ENCODE results near the gene HPS1. TPM values are rescaled to one million over a fixed set of nuclear protein-coding genes. Genes with fewer than 3 reads are reported as not detected.

HPS1 gene
- total RNA-seq, 1 experiment from 2014 or later = 47.4 TPM

GRCh38 chr10:98391065-98391464 is 55.7 kb downstream of the HPS1 start:
- Histone ChIP-seq H2BK15ac (ENCODE audit: low read depth, low read length) (no peak overlapping the region), H4K8ac (replicated peaks; ENCODE audit: insufficient read length, low read depth, low read length) (no peak overlapping the region), H4K5ac (ENCODE audit: insufficient read length, low read depth, low read length) (no peak overlapping the region), H3K56ac (ENCODE audit: insufficient read length, low read depth, low read length) (no peak overlapping the region), H3K79me1 (ENCODE audit: insufficient read depth, low read depth, low read length, poor library complexity, severe bottlenecking) (no peaks in the 10 kb centered on the region), H3K9me3 (ENCODE audit: control insufficient read depth, low read depth, low read length) (no peaks in the 10 kb centered on the region), H3K4me1 (ENCODE audit: insufficient read depth, low read length) (no peaks in the 10 kb centered on the region), H2BK20ac (ENCODE audit: low read depth, low read length, poor library complexity, severe bottlenecking) (no peak overlapping the region), H3K79me2 (ENCODE audit: insufficient read depth, low read length) (no peaks in the 10 kb centered on the region), H3K4me2 (ENCODE audit: insufficient read depth, insufficient read length, low read length) (no peak overlapping the region), H2BK120ac (ENCODE audit: low read depth, low read length, poor library complexity, severe bottlenecking) (no peak overlapping the region), H3T11ph (ENCODE audit: low read length) (no peak overlapping the region), H3K18ac (ENCODE audit: insufficient read length, low read depth, low read length) (no peak overlapping the region), H2AFZ (ENCODE audit: low read length) (no peak overlapping the region), H2BK5ac (ENCODE audit: insufficient read length, low read length) (no peak overlapping the region), H3K9ac (ENCODE audit: extremely low read depth, insufficient read length, low read length) (no peak overlapping the region), H2BK12ac (ENCODE audit: insufficient read length, low read depth, low read length) (no peak overlapping the region), H4K91ac (ENCODE audit: insufficient read length, low read depth, low read length) (no peak overlapping the region), H3K23me2 (ENCODE audit: insufficient read length, low read depth, low read length, poor library complexity, severe bottlenecking) (peaks cover 2% of the 10 kb centered on the region), H3K4ac (ENCODE audit: low read depth, low read length) (no peak overlapping the region), H3K27ac (ENCODE audit: insufficient read length, low read depth, low read length) (no peak overlapping the region), H3K14ac (ENCODE audit: insufficient read depth, low read length) (no peak overlapping the region), H4K20me1 (ENCODE audit: control insufficient read depth, insufficient read depth, insufficient read length) (no peaks in the 10 kb centered on the region), H2AK5ac (ENCODE audit: insufficient read length, low read length) (no peak overlapping the region), H3K23ac (ENCODE audit: insufficient read length, low read depth, low read length) (no peak overlapping the region), H3K27me3 (ENCODE audit: insufficient read depth, low read length) (no peaks in the 10 kb centered on the region)
- Mint-ChIP-seq H3K4me1 (peaks cover 0 to 4% of the 10 kb centered on the region in 2 experiments; a peak in 1 of 4 replicates), H3K36me3 (ENCODE audit: insufficient read depth in 1 of 3, low read depth in 3 of 3) (no peaks in the 10 kb centered on the region; a peak in 1 of 7 replicates), H3K4me3 (no peak overlapping the region), H3K27me3 (ENCODE audit: low read depth) (no peaks in the 10 kb centered on the region; the same call in 1 of the 2 replicates), H3K9me3 (no peaks in the 10 kb centered on the region), H3K27ac (peak overlapping the region in 1 of 3 experiments; percentile 33; a peak in 1 of 7 replicates)
- TF ChIP-seq CTCF (conservative IDR thresholded peaks at IDR 0.05) = no peak
- no CpG with 5 or more reads among the region's 7 CpGs for WGBS (ENCODE audit: extremely low coverage, insufficient read length, low lambda C conversion rate)
- DNase-seq = no peak
